WTC11 (cell line): ENCODE data around the gene ROBO1. TPM values are rescaled to one million over a fixed set of nuclear protein-coding genes. Genes with fewer than 3 reads are reported as not detected.

Experiments used
- ATAC-seq: fragments of 200-7000 bp; cut with Tn5 transposase; 2 replicates; pipeline ENCODE4 v1.10.0; 2021; ENCODE audit warnings: mild to moderate bottlenecking, moderate library complexity
- CTCF ChIA-PET: fragments of 300-600 bp; sonication (Branson Sonifier 250); formaldehyde crosslinking; loops from one replicate; lab custom pipeline; 2021; ENCODE audit warnings: antibody characterized with exemption; lab: Charles Lee
- POLR2A ChIA-PET: fragments of 350-600 bp; sonication (Branson Sonifier 250); formaldehyde crosslinking; loops from one replicate; lab custom pipeline; 2021; ENCODE audit warnings: antibody characterized with exemption; lab: Charles Lee
- DNase-seq: peaks from one replicate; pipeline ENCODE4 v3.0.0; 2021; ENCODE audit warnings: low spot score
- H3K27ac Mint-ChIP-seq: 2 replicates; pipeline ENCODE4 v1.8.0; 2021; ENCODE audit warnings: mixed read lengths
- H3K27me3 Mint-ChIP-seq: 2 replicates; pipeline ENCODE4 v1.8.0; 2021; ENCODE audit warnings: low read depth, mild to moderate bottlenecking, moderate library complexity, mixed read lengths
- H3K36me3 Mint-ChIP-seq: 2 replicates; pipeline ENCODE4 v1.8.0; 2021; ENCODE audit warnings: mixed read lengths
- H3K4me1 Mint-ChIP-seq: 2 replicates; pipeline ENCODE4 v1.8.0; 2022; ENCODE audit warnings: mixed read lengths
- H3K4me3 Mint-ChIP-seq: 2 replicates; pipeline ENCODE4 v1.8.0; 2021; ENCODE audit warnings: mild to moderate bottlenecking, moderate library complexity, mixed read lengths
- H3K9me3 Mint-ChIP-seq: 2 replicates; pipeline ENCODE4 v1.8.0; 2021; ENCODE audit warnings: mixed read lengths
- ATF1 ChIP-seq: sonication (generic); formaldehyde crosslinking; IDR thresholded peaks from 2 replicates; pipeline ENCODE4 v1.8.1; 2023; ENCODE audit warnings: mild to moderate bottlenecking, moderate library complexity, missing genetic modification reagents
- CTCF ChIP-seq: fragments of 200-600 bp; IDR thresholded peaks from 2 replicates; pipeline ENCODE4 v1.8.0; 2022; ENCODE audit warnings: antibody characterized with exemption
- E2F5 ChIP-seq: sonication (generic); formaldehyde crosslinking; IDR thresholded peaks from 2 replicates; pipeline ENCODE4 v1.8.1; 2022; ENCODE audit warnings: mild to moderate bottlenecking, moderate library complexity, missing genetic modification reagents
- ESRRA ChIP-seq: sonication (generic); formaldehyde crosslinking; IDR thresholded peaks from 2 replicates; pipeline ENCODE4 v1.8.1; 2022; ENCODE audit warnings: mild to moderate bottlenecking, missing genetic modification reagents, borderline replicate concordance
- GABPB1 ChIP-seq: sonication (generic); formaldehyde crosslinking; IDR thresholded peaks from 2 replicates; pipeline ENCODE4 v1.8.1; 2023; ENCODE audit warnings: mild to moderate bottlenecking, missing genetic modification reagents
- IRF1 ChIP-seq: sonication (generic); formaldehyde crosslinking; IDR thresholded peaks from 2 replicates; pipeline ENCODE4 v1.8.0; 2023; ENCODE audit warnings: missing genetic modification reagents
- JAZF1 ChIP-seq: fragments of 250-450 bp; sonication (Bioruptor Pico); IDR thresholded peaks from 2 replicates; pipeline ENCODE4 v1.9.0; 2021; ENCODE audit warnings: moderate library complexity, mild to moderate bottlenecking, inconsistent platforms
- NR1H2 ChIP-seq: sonication (generic); formaldehyde crosslinking; IDR thresholded peaks from 2 replicates; pipeline ENCODE4 v1.9.0; 2021; ENCODE audit warnings: mild to moderate bottlenecking, moderate library complexity, missing genetic modification reagents
- RELA ChIP-seq: sonication (generic); formaldehyde crosslinking; IDR thresholded peaks from 2 replicates; pipeline ENCODE4 v1.8.1; 2022; ENCODE audit warnings: missing genetic modification reagents, mild to moderate bottlenecking, borderline replicate concordance
- RORB ChIP-seq: fragments of 250-450 bp; sonication (Bioruptor Pico); IDR thresholded peaks from 2 replicates; pipeline ENCODE4 v1.9.0; 2021; ENCODE audit warnings: mild to moderate bottlenecking
- SMAD4 ChIP-seq: sonication (generic); formaldehyde crosslinking; IDR thresholded peaks from 2 replicates; pipeline ENCODE4 v1.8.0; 2022; ENCODE audit warnings: mild to moderate bottlenecking, missing genetic modification reagents
- SOX15 ChIP-seq: fragments of 250-450 bp; sonication (Bioruptor Pico); IDR thresholded peaks from 2 replicates; pipeline ENCODE4 v1.9.0; 2021; ENCODE audit warnings: mild to moderate bottlenecking
- ZBTB21 ChIP-seq: sonication (generic); formaldehyde crosslinking; IDR thresholded peaks from 2 replicates; pipeline ENCODE4 v1.8.1; 2023; ENCODE audit warnings: mild to moderate bottlenecking, missing genetic modification reagents, borderline replicate concordance
- ZNF121 ChIP-seq: sonication (generic); formaldehyde crosslinking; IDR thresholded peaks from 2 replicates; pipeline ENCODE4 v1.8.0; 2023; ENCODE audit warnings: missing genetic modification reagents
- ZNF281 ChIP-seq: sonication (generic); formaldehyde crosslinking; IDR thresholded peaks from 2 replicates; pipeline ENCODE4 v1.8.0; 2023; ENCODE audit warnings: mild to moderate bottlenecking, missing genetic modification reagents
- ZNF425 ChIP-seq: fragments of 250-450 bp; sonication (Bioruptor Pico); conservative IDR thresholded peaks from 2 replicates; pipeline ENCODE4 v1.9.0; 2021; ENCODE audit warnings: mild to moderate bottlenecking
- ZNF532 ChIP-seq: fragments of 250-450 bp; sonication (Bioruptor Pico); IDR thresholded peaks from 2 replicates; pipeline ENCODE4 v1.9.0; 2021; ENCODE audit warnings: mild to moderate bottlenecking, borderline replicate concordance
- ZSCAN18 ChIP-seq: fragments of 250-450 bp; sonication (Bioruptor Pico); IDR thresholded peaks from 2 replicates; pipeline ENCODE4 v2.1.2; 2022; ENCODE audit warnings: mild to moderate bottlenecking, moderate library complexity
- total RNA-seq: library from RNA; stranded (reverse); gene quantifications from 3 replicates; pipeline ENCODE4 v1.2.3, GENCODE V29; 2021

The ROBO1 gene
- total RNA-seq, 1 experiment from 2014 or later, result 90.9 TPM

- no peak overlapping the region for H3K27ac Mint-ChIP-seq
- peaks cover 2% of the 10 kb centered on the region; the same call in 1 of the 2 replicates for H3K4me1 Mint-ChIP-seq
- ChIA-PET POLR2A (no interaction called here), CTCF (interaction anchor here (0.8 kb wide), 1 partner anchor 140 kb away, joined by 3 read pairs; no protein-coding TSS in a partner anchor)
- TF ChIP-seq NR1H2 (CRISPR knock-in tag) (no peak), ATF1 (no peak), ZSCAN18 (no peak), ZNF532 (CRISPR knock-in tag) (no peak), GABPB1 (no peak), CTCF (no peak), ZNF281 (CRISPR knock-in tag) (no peak), ZNF425 (CRISPR knock-in tag) (no peak)
- no peaks in the 10 kb centered on the region for H3K9me3 Mint-ChIP-seq
- no peaks in the 10 kb centered on the region for H3K36me3 Mint-ChIP-seq
- ATAC-seq (no peak), DNase-seq (no peak)
- no peaks in the 10 kb centered on the region for H3K27me3 Mint-ChIP-seq
- H3K4me3 Mint-ChIP-seq, result no peak overlapping the region
These were observed 105.9 kb downstream of the ROBO1 start for GRCh38 chr3:79661896-79662295.

GRCh38 chr3:79657076-79657475 is 110.7 kb downstream of the ROBO1 start:
- no peaks in the 10 kb centered on the region for H3K36me3 Mint-ChIP-seq
- H3K27me3 Mint-ChIP-seq, result no peaks in the 10 kb centered on the region
- no peak for ATAC-seq
- 0 out of 2 replicates have a peak, but pooled peaks cover 3% of the 10 kb centered on the region for H3K4me1 Mint-ChIP-seq
- DNase-seq, result no peak
- H3K4me3 Mint-ChIP-seq, result no peak overlapping the region
- ChIA-PET POLR2A (no interaction called here), CTCF (no interaction called here)
- no peak for TF ChIP-seq ESRRA
- TF ChIP-seq JAZF1 (CRISPR knock-in tag), result no peak
- no peak for TF ChIP-seq RELA (CRISPR knock-in tag)
- no peak for TF ChIP-seq E2F5 (CRISPR knock-in tag)
- no peak for TF ChIP-seq SOX15
- TF ChIP-seq GABPB1, result no peak
- TF ChIP-seq RORB, result no peak
- TF ChIP-seq ZBTB21 (CRISPR knock-in tag), result no peak
- no peak for TF ChIP-seq SMAD4
- TF ChIP-seq ZNF121 (CRISPR knock-in tag), result no peak
- TF ChIP-seq IRF1 (CRISPR knock-in tag), result no peak
- no peak overlapping the region for H3K27ac Mint-ChIP-seq
- H3K9me3 Mint-ChIP-seq, result no peaks in the 10 kb centered on the region
